ENCODE data around the gene SLC35F6.

The SLC35F6 gene

GRCh38 chr2:26724784-26725520 lies 39.1 kb upstream of the SLC35F6 start:
- Histone ChIP-seq H3K4me1 (ENCODE audit: insufficient read depth, insufficient read length) (peaks cover 14% of the 10 kb centered on the region), H3K9me3 (ENCODE audit: insufficient read depth, low read length) (no peaks in the 10 kb centered on the region), H3K4me3 (ENCODE audit: insufficient read length, low read depth) (no peak overlapping the region), H3K9ac (ENCODE audit: insufficient read length, low read depth) (no peak overlapping the region), H3K27me3 (ENCODE audit: insufficient read depth, insufficient read length) (no peaks in the 10 kb centered on the region), H3K36me3 (ENCODE audit: insufficient read depth, insufficient read length, low read length) (no peaks in the 10 kb centered on the region)
- TF ChIP-seq YY1 (IDR thresholded peaks at IDR 0.05; ENCODE audit: insufficient read depth, insufficient read length) (no peak), ZNF274 (IDR thresholded peaks at IDR 0.05; ENCODE audit: low read depth, low read length) (no peak), SUZ12 (IDR thresholded peaks at IDR 0.05; ENCODE audit: extremely low read depth, insufficient read depth, insufficient read length) (no peak)
- DNase-seq (ENCODE audit: low read depth, low spot score): no peak

GRCh38 chr2:26725521-26725820 lies 38.6 kb upstream of the SLC35F6 start:
- Histone ChIP-seq H3K36me3 (ENCODE audit: insufficient read depth, insufficient read length, low read length) (no peaks in the 10 kb centered on the region), H3K9me3 (ENCODE audit: insufficient read depth, low read length) (no peaks in the 10 kb centered on the region)

GRCh38 chr2:26726228-26726627 lies 37.9 kb upstream of the SLC35F6 start:
- H3K9me3 ChIP-seq (ENCODE audit: insufficient read depth, low read length): no peaks in the 10 kb centered on the region
- TF ChIP-seq ZNF274 (IDR thresholded peaks at IDR 0.05; ENCODE audit: low read depth, low read length) (no peak), YY1 (IDR thresholded peaks at IDR 0.05; ENCODE audit: insufficient read depth, insufficient read length) (no peak), SUZ12 (IDR thresholded peaks at IDR 0.05; ENCODE audit: extremely low read depth, insufficient read depth, insufficient read length) (no peak)
- no peak for DNase-seq (ENCODE audit: low read depth, low spot score)
- H3K4me1 ChIP-seq (ENCODE audit: insufficient read depth, insufficient read length): peaks cover 10% of the 10 kb centered on the region
- H3K36me3 ChIP-seq (ENCODE audit: insufficient read depth, insufficient read length, low read length): no peaks in the 10 kb centered on the region
- no peak overlapping the region for H3K4me3 ChIP-seq (ENCODE audit: insufficient read length, low read depth)
- H3K9ac ChIP-seq (ENCODE audit: insufficient read length, low read depth): no peak overlapping the region
- H3K27me3 ChIP-seq (ENCODE audit: insufficient read depth, insufficient read length): no peaks in the 10 kb centered on the region

More at GRCh38 chr2:26725521-26725820, 38.6 kb upstream of the SLC35F6 start:
- no peak for DNase-seq (ENCODE audit: low read depth, low spot score)
- Histone ChIP-seq H3K4me3 (ENCODE audit: insufficient read length, low read depth) (no peak overlapping the region), H3K9ac (ENCODE audit: insufficient read length, low read depth) (no peak overlapping the region), H3K27me3 (ENCODE audit: insufficient read depth, insufficient read length) (no peaks in the 10 kb centered on the region), H3K4me1 (ENCODE audit: insufficient read depth, insufficient read length) (peaks cover 15% of the 10 kb centered on the region)
- TF ChIP-seq SUZ12 (IDR thresholded peaks at IDR 0.05; ENCODE audit: extremely low read depth, insufficient read depth, insufficient read length) (no peak), YY1 (IDR thresholded peaks at IDR 0.05; ENCODE audit: insufficient read depth, insufficient read length) (no peak), ZNF274 (IDR thresholded peaks at IDR 0.05; ENCODE audit: low read depth, low read length) (no peak)

- Histone ChIP-seq H3K4me3 (ENCODE audit: insufficient read length, low read depth) (no peak overlapping the region), H3K4me1 (ENCODE audit: insufficient read depth, insufficient read length) (peaks cover 6% of the 10 kb centered on the region), H3K36me3 (ENCODE audit: insufficient read depth, insufficient read length, low read length) (no peaks in the 10 kb centered on the region), H3K9me3 (ENCODE audit: insufficient read depth, low read length) (no peaks in the 10 kb centered on the region), H3K27me3 (ENCODE audit: insufficient read depth, insufficient read length) (no peaks in the 10 kb centered on the region), H3K9ac (ENCODE audit: insufficient read length, low read depth) (no peak overlapping the region)
- no peak for DNase-seq (ENCODE audit: low read depth, low spot score)
- TF ChIP-seq SUZ12 (IDR thresholded peaks at IDR 0.05; ENCODE audit: extremely low read depth, insufficient read depth, insufficient read length) (no peak), YY1 (IDR thresholded peaks at IDR 0.05; ENCODE audit: insufficient read depth, insufficient read length) (no peak), ZNF274 (IDR thresholded peaks at IDR 0.05; ENCODE audit: low read depth, low read length) (no peak)
These were observed 36.2 kb upstream of the SLC35F6 start for GRCh38 chr2:26727641-26728561.

- no peak for DNase-seq (ENCODE audit: low read depth, low spot score)
- no peak for TF ChIP-seq YY1 (IDR thresholded peaks at IDR 0.05; ENCODE audit: insufficient read depth, insufficient read length)
- TF ChIP-seq ZNF274 (IDR thresholded peaks at IDR 0.05; ENCODE audit: low read depth, low read length): no peak
- no peak for TF ChIP-seq SUZ12 (IDR thresholded peaks at IDR 0.05; ENCODE audit: extremely low read depth, insufficient read depth, insufficient read length)
These were observed 34.8 kb upstream of the SLC35F6 start for GRCh38 chr2:26729311-26729710.

GRCh38 chr2:26730549-26731344 lies 33.3 kb upstream of the SLC35F6 start:
- no peak overlapping the region for H3K9ac ChIP-seq (ENCODE audit: insufficient read length, low read depth)
- no peaks in the 10 kb centered on the region for H3K9me3 ChIP-seq (ENCODE audit: insufficient read depth, low read length)
- H3K27me3 ChIP-seq (ENCODE audit: insufficient read depth, insufficient read length): no peaks in the 10 kb centered on the region
- DNase-seq (ENCODE audit: low read depth, low spot score): no peak
- no peak for TF ChIP-seq SUZ12 (IDR thresholded peaks at IDR 0.05; ENCODE audit: extremely low read depth, insufficient read depth, insufficient read length)
- no peak for TF ChIP-seq ZNF274 (IDR thresholded peaks at IDR 0.05; ENCODE audit: low read depth, low read length)
- TF ChIP-seq YY1 (IDR thresholded peaks at IDR 0.05; ENCODE audit: insufficient read depth, insufficient read length): no peak
- peaks cover 6% of the 10 kb centered on the region for H3K4me1 ChIP-seq (ENCODE audit: insufficient read depth, insufficient read length)
- H3K36me3 ChIP-seq (ENCODE audit: insufficient read depth, insufficient read length, low read length): no peaks in the 10 kb centered on the region
- H3K4me3 ChIP-seq (ENCODE audit: insufficient read length, low read depth): no peak overlapping the region

More at GRCh38 chr2:26729311-26729710, 34.8 kb upstream of the SLC35F6 start:
- no peaks in the 10 kb centered on the region for H3K9me3 ChIP-seq (ENCODE audit: insufficient read depth, low read length)
- H3K9ac ChIP-seq (ENCODE audit: insufficient read length, low read depth): no peak overlapping the region
- no peaks in the 10 kb centered on the region for H3K36me3 ChIP-seq (ENCODE audit: insufficient read depth, insufficient read length, low read length)
- H3K4me3 ChIP-seq (ENCODE audit: insufficient read length, low read depth): no peak overlapping the region
- no peaks in the 10 kb centered on the region for H3K27me3 ChIP-seq (ENCODE audit: insufficient read depth, insufficient read length)
- peaks cover 6% of the 10 kb centered on the region for H3K4me1 ChIP-seq (ENCODE audit: insufficient read depth, insufficient read length)
